ENCODE data around the gene ZNF581.

The ZNF581 gene

GRCh38 chr19:55667511-55667910 lies 24.1 kb downstream of the ZNF581 start:
- no peak overlapping the region for H3K4me3 ChIP-seq (ENCODE audit: low read depth, low read length)
- TF ChIP-seq CTCF (IDR thresholded peaks at IDR 0.05; ENCODE audit: borderline replicate concordance, insufficient read depth, low read depth, low read length), result no peak

DNA sequence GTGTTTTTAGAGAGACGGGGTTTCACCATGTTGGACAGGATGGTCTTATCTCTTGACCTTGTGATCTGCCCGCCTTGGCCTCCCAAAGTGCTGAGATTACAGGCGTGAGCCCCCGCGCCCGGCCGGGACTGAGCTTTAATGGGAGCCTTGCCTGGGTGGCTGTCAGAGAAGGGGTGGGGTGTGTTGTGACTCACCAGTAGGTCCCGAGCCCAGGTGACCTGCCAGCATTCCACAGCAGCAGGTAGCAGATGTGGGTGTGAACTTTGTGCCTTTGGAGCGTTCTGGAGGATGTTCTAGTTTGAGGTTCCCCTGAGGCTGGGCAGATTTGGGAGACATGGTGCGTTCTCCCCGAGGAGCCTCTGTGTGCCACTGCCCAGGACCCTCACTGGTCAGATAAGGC lies 24.5 kb downstream of the ZNF581 start:
- H3K4me3 ChIP-seq (ENCODE audit: low read depth, low read length), result no peak overlapping the region
- TF ChIP-seq CTCF (IDR thresholded peaks at IDR 0.05; ENCODE audit: borderline replicate concordance, insufficient read depth, low read depth, low read length), result no peak

GRCh38 chr19:55668603-55669348 lies 25.3 kb downstream of the ZNF581 start:
- no peak overlapping the region for H3K4me3 ChIP-seq (ENCODE audit: low read depth, low read length)
- TF ChIP-seq CTCF (IDR thresholded peaks at IDR 0.05; ENCODE audit: borderline replicate concordance, insufficient read depth, low read depth, low read length), result no peak

DNA sequence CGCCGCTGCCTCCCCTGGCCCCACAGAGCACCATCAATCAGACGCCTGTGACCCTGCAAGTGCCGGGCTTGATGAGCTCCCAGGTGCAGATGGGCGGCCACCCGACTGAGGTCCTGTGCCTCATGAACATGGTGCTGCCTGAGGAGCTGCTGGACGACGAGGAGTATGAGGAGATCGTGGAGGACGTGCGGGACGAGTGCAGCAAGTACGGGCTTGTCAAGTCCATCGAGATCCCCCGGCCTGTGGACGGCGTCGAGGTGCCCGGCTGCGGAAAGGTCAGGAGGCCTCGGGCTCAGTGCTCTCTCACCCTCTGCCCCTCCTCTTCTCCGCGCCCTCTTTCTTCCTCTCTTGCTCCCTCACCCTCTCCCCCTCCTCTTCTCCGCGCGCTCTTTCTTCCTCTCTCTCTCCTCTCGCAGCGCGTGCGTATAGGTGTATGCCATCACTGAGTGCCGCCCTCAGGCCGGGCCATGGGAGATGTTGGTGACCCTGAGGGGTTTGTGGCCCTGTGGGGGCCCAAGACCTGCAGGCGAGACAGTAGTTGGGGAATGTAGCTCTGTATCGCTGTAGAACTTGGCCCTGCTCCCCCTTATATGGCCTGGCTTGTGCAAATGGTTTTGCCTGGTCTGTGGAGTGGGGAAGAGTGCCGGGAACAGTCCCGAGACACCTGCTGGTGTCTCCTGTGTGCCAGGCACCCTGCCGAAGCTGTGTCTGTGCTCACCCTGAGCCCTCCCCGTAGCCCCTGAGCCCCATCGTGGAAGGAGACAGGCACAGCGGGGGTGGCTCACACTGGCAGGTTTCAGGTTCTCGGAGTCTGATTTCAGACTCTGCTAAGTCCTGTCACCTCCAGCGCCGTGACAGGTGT lies 26.2 kb downstream of the ZNF581 start:
- TF ChIP-seq CTCF (IDR thresholded peaks at IDR 0.05; ENCODE audit: borderline replicate concordance, insufficient read depth, low read depth, low read length), result no peak
- no peak overlapping the region for H3K4me3 ChIP-seq (ENCODE audit: low read depth, low read length)

DNA sequence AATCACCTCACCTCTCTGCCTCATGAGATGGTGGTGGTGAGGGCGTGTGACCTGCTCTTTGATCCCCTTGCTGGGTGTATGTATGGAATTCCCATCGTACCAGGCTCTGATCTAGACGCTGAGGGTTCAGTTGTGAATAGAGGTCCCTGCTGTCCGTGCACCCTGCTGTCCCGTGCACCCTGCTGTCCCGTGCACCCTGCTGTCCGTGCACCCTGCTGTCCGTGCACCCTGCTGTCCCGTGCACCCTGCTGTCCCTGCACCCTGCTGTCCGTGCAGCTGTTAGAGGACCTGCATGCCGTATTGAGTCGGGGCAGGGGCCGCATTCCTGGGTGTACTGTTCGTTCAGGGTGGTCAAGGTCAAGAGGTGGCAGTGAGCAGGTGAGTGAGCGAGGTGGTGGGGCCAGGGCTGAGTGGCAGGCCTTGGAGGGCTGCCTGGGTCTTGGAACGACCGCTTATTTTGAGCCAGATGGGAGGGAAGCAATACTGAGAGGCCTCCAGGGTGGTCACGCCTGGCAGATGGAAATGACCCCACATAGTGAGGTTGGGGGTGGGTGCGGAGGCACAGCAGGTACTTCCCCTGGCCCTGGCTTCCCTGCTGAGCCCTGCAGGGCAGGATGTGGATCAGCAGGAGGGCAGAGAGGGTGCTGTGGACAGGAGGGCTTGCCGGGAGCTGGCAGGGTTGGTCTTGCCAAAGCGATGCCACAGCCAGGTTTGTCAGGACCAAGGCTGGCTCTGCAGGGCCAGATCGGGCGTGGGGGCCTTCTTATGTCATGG lies 27.0 kb downstream of the ZNF581 start:
- TF ChIP-seq CTCF (IDR thresholded peaks at IDR 0.05; ENCODE audit: borderline replicate concordance, insufficient read depth, low read depth, low read length), result no peak
- no peak overlapping the region for H3K4me3 ChIP-seq (ENCODE audit: low read depth, low read length)

GRCh38 chr19:55671054-55671378 lies 27.6 kb downstream of the ZNF581 start:
- no peak for TF ChIP-seq CTCF (IDR thresholded peaks at IDR 0.05; ENCODE audit: borderline replicate concordance, insufficient read depth, low read depth, low read length)
- no peak overlapping the region for H3K4me3 ChIP-seq (ENCODE audit: low read depth, low read length)

All from GM12875 (cell line).